GM18870 (cell line): ENCODE data around the gene XRCC2.

ENCODE experiments used
- ATAC-seq: cut with Tn5 transposase; IDR thresholded peaks from one replicate; pipeline ENCODE4 v1.9.1; 2021; ENCODE audit warnings: moderate library complexity; ENCODE audit not compliant: unreplicated experiment

XRCC2 gene

DNA sequence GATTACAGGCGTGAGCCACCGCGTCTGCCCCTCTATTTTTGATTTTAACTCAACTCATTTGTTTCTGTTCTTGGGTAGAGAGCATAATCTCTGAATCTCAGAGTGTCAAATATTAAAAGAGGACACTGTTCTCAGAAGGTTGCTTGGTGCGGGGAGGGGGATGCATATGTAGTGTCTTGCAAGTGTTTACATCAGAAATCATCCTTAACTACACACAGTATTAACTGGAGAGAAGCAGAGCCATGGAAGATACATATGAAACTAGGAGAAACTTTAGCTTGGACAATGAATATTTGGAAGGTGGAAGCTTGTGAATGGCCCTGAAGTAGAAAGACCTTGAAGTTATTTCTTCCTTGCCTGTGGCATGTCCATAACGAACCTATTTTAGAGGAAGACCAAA lies 57.5 kb downstream of the XRCC2 start:
- ATAC-seq, result no peak

DNA sequence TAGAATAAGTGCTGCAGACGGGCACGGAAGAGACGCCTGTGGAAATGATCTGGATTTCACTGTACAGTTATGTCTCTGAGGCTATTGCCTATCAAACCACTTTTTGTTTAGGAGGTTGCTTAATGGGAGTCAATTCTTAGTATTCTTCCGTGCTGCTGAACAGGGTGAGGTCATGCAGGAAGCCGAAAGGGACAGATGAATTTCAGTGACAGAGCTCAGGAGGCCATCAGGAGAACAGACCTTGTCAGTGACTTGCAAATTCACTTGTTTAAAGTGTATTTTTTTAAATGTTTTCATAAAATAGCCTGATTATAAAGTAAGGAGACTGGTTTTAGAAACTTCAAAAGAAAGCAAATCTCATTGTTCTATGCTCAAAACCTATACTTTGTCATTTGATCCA lies 58.9 kb downstream of the XRCC2 start:
- no peak for ATAC-seq

DNA sequence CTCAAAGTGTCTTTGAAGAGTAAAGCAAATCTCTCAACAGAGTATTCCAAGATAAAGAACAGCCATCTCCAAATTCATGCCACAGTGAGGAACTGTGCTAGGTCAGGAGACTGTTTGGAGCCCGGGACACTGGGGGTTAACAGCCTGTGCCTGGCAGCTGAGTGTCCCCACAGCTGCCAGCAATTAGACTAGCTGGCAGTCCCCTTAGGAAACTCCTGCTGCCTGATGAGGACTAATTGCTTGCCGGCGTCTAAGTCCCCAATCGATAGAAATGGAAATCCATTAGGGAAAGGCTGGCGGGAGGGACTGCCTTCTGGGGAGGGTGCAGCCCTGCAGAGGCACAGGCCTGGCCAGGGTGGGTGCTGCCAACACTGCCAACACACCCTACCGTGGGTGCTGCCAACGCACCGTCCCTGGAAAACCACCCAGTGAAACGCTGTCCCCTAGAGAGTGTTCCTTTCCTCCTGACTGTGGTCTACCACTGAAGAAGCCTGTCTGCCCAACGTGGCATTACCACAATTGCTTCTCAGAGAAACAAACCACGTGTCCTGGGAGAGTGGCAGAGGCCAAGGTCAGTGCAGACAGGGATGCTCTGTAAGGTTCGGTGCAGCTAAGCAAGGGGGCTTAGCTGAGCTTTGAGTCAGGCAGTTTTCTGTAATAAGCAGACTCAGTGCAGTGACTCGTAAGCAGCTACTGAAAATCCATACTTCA lies 60.8 kb downstream of the XRCC2 start:
- ATAC-seq, result no peak

DNA sequence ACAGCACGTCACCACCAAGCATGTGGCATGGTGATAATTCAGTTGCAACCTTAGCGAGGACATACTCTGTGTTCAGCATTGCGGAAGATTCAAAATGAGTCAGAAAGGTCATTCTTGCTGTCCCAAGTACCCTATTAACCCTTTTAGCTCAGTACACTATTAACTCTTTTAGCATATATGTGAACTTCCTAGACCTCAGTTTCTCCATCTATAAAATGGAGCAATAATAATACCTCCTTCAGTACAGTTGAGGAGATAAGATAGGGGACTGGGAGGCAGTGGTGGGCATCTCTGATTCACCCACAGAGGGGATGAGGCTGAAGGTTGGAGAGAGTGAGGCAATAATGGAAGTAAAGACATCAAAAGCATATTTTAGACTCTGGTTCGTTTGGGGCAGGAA lies 67.3 kb downstream of the XRCC2 start:
- ATAC-seq, result no peak

DNA sequence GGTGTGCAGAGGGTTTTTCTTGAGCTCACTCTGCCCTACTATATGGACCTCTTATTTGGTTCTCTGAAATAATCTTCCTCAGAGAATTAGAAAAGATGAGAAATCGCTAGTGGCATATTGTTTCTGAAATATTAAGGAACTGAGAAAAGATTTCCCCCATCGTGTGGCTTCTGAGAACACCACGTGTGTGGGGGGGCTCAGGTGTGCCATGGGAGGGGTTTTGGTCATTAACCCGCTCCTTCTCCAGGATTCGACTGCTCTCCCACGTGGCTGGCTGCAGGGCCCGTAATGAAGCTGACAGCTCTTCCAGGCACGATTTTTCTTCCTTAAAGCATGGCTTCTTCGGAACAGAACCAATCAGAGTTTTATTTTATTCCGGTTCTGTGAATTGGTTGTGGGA lies 67.7 kb downstream of the XRCC2 start:
- ATAC-seq, result no peak

DNA sequence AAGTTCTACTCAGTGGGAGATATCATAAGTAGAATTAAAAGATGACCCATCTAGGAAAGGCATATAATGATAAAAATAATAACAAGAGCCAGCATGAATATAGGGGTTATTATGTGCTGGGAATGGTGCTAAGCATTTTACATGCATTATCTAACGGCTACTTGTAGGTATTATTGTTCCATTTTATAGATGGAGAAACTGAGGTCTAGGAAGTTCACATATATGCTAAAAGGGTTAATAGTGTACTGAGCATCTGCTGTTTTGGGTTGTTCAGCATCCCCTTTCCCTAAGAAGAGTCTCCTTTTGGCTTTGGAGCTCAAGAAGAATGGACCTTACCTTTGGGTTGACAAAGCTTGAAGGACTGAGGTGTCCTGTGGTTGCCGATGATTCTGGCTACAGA lies 68.9 kb downstream of the XRCC2 start:
- no peak for ATAC-seq

DNA sequence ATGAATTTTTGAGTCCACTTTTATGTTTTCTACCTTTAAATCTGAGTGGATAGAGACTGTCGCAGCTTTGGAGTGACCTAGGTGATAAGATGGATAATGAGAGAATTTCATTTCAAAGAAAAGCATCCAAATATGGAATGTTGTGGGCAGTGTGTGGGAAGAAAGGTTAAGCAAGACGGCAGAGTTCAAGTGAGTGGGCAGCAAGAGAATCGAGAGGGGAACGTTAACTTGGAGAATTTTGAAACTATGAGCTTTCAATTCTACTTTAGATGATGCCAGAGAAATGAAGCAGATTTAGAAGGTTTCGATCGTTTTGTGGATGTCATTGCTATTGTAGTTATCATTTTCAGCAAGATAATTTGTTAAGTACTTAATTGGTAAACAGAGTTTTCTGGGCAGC lies 73.0 kb downstream of the XRCC2 start:
- ATAC-seq, result no peak

DNA sequence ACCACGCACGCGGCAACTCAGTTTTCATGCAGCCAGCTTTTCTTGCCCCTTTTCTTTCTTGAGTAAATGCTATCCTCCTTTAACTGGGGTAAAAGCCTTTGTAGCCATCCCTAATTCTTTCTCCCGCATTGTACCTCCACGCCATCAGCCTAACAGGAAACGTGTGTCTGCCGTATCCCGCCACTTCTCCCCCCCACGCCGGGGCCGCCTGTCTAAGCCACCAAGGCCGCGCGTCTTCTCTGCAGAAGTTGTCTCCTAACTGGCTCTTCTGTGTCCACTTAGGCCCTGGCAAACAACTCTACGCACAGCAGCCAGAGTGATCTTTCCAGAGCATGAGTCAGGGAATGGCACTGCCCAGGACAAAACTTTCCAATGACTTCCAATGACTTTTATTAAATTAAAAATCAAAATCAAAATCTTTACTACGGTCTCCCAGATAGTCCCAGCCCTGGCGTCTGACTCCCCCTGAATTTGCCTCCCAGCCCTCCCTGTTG lies 74.6 kb downstream of the XRCC2 start:
- ATAC-seq, result no peak

DNA sequence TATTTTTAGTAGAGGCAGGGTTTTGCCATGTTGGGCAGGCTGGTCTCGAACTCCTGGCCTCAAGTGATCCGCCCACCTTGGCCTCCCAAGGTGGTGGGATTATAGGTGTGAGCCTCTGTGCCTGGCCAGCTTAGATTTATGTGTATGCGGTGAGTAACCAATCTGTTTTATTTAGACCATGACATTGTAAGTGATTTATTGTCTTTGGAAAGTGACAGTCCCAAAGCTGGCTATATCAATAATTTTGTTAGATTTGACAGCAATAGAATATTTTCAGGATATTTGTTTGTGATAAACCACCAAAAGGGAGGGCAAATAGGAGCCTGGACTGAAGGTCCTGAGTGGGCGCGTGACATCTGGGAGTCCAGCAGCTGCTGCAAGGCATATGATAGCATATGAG lies 75.7 kb downstream of the XRCC2 start:
- ATAC-seq, result no peak

DNA sequence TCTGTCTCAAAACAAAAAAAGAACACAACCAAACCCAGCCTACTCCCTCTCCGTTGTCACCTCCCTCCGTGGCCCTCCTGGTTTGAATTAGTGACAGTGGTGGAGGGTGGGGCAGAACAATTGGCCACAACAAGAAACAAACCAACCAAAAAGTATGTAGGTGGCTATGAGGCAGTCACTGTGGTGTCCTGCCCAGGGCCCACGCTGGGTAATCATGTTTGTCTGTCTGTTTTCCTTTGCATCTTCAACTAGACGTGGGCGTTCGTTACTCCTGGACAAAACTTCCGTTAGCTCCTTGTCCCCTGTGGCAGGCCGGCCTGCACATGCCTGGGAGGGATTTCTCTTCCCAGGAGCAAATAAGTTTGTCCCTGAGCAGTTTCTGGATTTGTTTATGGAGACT lies 78.4 kb downstream of the XRCC2 start:
- ATAC-seq, result no peak

DNA sequence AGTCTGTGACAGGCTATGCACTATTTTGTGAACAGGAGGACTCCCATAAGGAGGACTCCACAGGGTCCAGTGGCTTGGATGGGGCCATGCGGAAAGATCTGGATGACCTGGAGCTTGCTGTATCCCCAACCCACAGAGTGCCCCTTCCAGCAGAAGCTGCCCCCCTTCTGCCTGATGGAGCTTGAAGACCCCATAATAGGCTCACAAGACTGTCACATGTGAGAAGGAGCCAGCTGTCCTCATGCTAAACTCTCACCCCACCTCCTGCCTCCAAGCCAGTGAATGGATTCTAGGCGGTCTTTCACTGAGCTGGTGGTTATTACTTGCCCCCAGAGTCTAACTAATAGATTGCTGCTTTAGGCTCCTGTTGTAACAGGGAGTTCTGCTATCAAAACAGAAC lies 79.1 kb downstream of the XRCC2 start:
- no peak for ATAC-seq
